HG02571 (cell line): ENCODE measurements around the gene ACCSL.

Source experiments
- ATAC-seq: cut with Tn5 transposase; IDR thresholded peaks from one replicate; pipeline ENCODE4 v1.9.1; 2021; ENCODE audit warnings: mild to moderate bottlenecking, moderate library complexity; ENCODE audit not compliant: unreplicated experiment

Gene ACCSL

DNA sequence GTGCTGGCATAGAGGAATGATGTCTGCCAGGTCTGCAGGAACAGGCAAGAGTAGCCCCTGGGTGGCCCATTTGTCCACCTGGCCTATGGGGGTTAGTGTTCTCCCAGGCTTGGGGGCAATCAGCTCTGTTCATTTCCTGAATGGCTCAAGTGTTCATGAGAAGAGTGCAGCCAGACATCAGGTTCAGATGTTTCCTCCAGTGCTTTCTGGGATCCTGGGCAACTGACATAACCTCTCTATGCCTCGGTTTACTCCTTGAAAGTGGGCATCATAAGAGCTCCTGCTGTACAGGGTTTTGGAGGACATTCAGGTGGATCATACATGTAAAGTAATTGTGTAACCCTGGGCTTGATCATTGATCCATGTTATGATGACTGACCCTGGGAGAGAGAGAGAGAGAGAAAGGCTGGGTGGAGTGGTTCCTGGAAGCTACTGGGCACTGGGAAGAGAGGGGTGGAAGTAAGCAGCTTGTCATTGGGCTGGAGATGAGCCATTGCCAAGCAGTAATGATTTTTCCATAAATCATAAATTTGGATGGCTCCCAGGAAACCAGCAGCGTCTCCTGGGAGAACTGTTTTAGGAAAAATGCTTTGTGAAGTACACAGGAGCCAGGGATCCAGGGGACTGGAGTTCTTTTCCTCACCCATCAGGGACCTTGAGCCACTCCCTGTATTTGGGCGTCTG lies 30.2 kb upstream of the ACCSL start:
- no peak for ATAC-seq

DNA sequence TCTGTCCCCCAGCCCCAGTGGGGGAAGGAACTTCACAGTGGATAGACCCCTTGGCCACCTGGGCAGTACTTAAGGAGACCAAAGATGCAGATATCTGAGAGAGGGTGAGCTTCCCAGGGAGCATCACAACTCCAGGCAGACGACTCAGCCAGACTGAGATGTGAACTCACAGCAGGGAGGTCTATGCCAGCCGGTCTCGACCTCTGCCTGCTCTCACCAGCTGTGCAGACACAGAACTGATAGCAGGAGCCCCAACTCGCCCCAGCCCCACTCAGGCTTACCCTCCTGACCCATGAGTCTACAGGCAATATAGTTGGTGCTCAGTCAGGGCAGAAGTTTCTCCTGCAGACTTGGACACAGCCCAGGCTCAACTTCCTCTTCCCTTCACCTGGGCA lies 29.7 kb upstream of the ACCSL start:
- ATAC-seq: no peak

DNA sequence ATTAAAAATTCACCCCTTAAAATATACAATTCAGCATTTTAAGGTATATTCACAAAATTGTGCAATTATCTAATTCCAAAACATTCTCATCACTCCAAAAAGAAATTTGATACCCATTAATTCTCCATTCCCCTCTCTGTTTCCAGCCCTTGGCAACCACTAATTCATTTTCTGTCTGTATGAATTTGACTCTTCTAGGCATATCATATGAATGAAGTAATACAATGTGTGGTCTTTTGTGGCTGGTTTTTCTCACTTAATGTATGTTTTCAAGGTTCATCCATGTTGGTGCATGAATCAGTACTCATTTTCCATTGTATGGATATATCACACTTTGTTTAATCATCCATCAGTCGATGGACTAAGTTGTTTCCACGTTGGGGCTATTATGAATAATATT lies 29.0 kb upstream of the ACCSL start:
- no peak for ATAC-seq

DNA sequence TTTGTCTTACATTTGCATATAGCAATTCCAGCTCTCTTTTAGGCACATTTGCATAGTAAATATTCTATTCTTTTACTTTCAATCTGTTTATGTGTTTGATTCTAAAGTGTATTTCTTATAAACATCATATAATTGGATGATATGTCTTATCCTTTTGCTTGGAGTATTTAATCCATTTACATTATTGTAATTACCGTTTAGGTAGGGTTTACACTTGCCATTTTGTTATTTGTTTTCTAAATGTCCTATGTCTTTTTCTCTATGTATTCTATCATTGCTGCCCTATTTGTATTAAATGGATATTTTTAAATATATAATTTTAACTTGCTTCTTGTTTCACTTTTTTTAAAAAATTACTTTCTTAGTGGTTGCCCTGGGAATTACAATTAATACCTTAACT lies 22.8 kb upstream of the ACCSL start:
- no peak for ATAC-seq

DNA sequence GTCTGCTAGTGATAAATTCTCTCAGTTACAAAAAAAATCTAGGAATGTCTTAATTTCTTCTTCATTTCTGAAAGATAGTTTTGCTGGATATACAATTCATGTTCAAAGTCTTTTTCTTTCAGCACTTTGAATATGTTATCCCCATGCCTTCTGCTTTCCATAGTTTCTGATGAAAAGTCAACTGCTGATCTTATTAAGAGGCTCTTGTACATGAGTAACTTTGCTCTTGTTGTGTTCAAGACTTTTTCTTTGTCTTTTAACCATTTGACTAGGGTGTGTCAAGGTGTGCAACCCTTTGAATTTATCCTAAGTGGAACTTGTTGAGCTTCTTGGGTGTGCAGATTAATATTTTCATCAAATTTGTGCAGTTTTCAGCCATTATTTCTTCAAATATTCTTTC lies 22.1 kb upstream of the ACCSL start:
- no peak for ATAC-seq

DNA sequence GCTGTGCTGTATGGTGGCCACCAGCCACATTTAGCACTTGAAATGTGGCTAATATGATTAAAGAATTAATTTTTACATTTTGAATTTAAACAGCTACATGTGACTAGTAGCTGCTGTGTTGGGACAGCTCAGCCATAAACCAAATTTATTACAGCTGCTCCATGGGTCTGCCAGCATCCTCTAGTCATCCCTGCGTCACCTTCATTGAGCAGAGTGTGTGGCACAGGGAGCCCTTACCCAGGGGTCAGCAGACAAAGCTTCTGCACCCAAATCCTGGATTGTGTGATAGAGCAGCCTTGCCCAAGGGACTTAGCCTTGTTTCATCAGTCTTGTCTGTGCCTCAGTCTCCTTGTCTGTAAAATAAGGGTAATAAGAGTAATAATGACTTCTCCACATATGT lies 19.4 kb upstream of the ACCSL start:
- ATAC-seq: no peak

DNA sequence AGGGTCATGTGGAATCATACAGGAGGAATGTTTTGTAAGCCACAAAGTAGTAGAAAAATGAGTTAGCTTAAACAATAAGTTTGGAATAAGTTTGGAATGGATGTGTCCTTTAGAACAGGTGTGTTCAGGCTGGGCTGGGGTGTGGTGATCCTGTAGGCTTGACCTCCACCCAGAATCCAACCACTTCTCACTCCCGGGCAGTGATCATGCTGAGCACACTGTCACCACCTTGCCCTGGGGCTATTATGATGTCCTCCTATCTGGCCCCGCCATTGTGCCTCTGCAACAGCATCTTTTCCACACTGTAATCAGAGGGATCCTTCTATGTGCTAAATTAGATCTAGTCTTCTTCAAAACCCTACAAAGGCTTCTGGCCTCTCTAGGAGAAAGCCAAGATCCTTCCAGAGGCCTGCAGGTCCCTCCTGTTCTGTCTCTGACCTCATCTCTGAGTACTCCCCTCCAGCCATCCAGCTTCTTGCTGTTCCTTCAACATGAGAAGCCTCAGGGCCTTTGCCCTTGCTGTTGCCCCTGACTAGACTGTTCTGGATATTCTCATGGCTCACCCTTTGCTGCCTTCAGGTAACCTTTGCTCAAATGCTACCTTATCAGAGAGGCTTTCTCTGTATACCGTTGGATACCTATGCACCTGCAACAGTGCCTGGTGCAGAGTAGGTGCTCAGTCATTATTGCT lies 18.8 kb upstream of the ACCSL start:
- ATAC-seq: no peak

DNA sequence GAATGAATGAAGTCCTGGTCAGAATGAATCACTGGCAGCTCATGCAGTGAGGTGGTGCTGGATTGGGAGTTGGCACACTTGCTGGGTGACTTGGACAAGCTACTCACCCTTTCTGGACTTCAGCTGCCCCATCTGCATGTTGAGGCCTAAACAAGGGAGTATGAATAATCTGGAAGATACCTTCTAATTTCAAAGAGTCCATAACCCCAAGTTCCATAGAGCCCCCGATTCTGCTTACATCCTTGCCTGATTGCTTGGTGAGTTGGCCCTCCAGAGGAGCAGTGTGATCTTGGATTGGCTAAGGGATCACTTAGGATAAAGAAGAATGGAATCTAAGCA lies 18.3 kb upstream of the ACCSL start:
- no peak for ATAC-seq

DNA sequence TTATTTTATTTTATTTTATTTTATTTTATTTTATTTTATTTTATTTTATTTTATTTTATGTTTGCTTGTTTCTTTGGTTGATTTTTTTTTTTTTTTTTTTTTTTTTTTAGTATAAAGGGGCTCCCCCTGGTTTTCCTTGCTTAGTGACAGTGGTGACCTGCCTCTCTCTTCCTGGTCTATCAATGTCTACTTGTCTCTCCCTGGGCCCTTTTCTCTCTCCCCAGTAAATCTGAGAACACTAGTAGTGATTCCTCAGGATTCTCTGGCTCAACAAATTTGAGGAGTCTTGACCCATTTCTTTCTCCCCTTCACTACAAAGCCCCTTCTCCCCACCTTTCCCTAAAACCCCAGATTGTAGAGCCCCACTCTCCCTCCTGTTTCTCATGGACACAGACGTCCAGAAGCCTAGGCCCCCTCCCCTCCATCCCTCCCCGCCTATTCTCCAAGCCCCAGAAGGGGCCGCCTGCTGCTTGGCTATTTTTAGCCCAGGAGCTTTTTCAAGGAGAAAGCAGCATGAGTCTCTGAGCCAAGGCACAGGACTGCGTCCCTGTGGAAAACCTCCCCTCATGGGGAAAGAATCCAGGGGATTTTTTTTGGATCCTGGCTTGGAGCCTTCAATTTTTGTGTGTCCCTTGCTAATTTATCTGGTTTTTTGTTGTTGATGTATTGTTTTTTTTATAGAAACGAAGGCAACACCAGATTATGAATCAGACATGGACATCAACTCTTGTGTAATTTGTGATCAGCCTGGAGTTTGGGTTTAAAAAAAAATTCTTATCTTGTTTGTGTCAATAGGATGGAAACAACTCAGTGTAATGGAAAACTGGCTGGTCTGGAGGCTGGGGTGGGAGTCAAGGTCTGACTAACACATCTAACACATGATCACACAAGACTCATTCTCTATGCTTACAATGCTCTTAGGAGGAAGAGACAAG lies 17.5 kb upstream of the ACCSL start:
- ATAC-seq: no peak

DNA sequence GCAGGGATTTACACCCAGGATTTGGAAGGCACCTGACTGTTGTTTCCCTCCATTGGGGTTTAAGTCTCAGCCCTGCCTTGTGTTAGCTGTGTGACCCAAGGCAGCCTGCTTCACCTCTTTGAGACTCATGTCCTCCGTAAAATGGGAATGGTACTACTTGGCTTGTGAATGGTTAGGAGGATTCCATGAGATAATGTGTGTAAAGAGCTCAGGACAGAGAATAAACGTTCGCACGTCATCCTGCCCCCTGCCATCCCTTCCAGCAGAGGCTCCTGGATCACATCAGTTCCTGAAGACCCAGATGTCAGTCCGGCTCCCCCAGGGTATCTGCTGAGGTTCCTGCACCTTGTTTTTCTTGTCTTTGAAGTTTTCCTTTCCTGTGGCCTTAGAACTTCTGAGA lies 16.8 kb upstream of the ACCSL start:
- ATAC-seq: no peak

DNA sequence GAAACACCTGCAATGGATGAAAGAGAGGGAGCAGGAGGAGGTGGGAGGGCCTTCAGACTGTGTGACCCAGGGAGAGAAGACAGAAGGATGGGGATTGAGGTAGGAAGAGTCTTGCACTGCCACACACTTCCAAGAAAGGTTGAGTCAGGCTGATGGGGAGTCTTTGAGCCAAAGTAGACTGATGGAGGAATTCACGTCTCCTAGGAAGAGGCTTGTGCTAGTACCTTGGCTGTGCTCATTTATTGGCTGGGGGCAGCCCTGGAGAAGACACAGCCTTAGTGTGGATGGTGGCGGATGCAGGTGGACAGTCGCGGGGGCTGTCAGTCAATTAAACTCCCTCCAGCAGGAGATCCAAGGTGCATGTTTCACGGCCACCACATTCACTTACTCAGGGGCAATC lies 16.2 kb upstream of the ACCSL start:
- no peak for ATAC-seq

DNA sequence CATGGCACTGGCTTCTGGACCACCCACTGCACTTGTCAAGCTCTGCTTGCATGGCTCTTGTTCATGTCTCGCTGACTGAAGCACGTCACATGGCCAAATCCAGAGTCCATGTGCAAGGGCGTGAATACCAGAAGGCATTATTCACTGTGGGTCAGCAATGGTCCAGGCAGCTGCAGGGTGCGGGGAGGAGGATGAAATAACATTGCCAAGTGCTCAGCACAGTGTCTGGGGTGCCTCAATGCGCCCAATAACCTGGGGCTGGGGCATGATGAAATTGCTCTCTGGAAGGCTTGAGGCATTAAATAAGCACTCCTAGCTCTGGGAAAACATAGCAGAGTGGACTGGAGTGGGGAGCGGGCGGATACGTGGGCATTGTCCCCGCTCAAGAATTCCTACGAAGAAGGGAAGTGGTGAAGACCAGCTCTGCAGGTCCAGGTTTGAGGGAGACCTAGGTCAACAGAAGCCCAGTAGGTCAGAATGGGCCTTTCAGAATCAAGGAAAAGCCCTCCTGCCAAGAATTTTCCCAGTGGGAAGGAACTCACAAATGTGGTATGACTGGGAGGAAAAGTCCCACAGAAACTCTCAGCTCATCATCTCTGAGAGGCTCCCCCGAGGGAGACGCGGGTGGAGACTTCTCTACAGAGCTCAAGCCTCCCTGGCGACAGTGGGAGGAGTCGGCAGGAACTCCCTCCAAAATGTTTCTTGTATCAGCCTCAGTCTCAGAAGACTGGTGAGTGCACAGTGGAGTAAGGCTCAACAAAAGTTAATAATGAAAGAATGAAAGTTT lies 15.3 kb upstream of the ACCSL start:
- no peak for ATAC-seq

DNA sequence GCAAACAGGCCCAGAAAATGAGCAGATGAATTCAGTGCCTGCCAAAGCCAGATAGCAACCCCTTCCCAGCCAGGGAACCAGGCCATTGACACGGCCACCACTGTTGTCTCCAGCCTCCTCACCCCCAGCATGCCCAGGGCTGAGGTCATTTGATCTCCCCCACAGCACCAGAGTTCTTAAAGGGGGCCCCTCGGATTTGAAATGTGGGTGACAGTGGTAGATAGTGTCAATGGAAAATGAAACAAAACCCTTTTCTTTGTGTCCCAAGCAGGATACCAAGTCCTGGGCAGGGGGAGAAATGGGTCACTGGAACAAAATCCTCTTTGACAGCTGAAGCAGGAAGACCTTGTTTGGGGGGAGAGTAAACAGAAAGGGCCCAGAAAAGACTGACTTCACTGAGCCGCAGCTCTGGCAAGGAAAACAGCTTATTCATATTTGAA lies 14.3 kb upstream of the ACCSL start:
- ATAC-seq: no peak

DNA sequence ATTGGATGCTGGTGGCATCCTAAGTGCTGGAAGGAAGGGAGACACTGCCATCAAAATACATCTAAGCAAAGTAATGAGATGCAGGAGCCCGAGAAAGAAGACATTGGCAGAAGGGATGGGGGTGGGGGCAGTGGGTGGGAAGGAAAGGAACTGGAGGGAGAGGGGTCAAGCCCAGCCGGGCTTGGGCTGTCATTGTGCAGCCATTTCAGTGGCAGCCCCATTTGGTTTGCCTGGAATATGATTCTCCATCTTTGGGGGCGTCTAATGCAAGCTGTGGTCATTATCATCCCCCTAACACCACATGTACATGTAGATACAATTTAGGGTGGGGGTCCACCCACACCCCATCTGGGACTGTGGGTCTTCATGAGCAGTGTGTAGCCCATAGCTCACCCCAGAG lies 13.9 kb upstream of the ACCSL start:
- no peak for ATAC-seq

DNA sequence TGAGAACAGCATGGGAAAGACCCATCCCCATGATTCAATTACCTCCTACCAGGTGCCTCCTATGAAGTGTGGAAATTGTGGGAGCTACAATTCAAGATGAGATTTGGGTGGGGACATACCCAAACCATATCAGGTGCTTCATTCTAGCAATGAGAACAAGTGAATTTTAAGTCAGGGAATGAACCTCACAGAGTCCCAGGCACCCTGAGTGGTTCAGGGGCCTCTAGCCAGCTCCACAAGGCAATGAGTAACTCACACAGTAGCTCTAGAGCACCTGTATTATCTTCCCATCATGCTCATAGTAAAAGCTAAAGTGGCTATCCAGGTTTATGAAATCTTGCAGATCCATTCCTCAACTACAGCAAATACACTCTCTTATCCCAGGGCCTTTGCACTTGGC lies 13.1 kb upstream of the ACCSL start:
- ATAC-seq: no peak

DNA sequence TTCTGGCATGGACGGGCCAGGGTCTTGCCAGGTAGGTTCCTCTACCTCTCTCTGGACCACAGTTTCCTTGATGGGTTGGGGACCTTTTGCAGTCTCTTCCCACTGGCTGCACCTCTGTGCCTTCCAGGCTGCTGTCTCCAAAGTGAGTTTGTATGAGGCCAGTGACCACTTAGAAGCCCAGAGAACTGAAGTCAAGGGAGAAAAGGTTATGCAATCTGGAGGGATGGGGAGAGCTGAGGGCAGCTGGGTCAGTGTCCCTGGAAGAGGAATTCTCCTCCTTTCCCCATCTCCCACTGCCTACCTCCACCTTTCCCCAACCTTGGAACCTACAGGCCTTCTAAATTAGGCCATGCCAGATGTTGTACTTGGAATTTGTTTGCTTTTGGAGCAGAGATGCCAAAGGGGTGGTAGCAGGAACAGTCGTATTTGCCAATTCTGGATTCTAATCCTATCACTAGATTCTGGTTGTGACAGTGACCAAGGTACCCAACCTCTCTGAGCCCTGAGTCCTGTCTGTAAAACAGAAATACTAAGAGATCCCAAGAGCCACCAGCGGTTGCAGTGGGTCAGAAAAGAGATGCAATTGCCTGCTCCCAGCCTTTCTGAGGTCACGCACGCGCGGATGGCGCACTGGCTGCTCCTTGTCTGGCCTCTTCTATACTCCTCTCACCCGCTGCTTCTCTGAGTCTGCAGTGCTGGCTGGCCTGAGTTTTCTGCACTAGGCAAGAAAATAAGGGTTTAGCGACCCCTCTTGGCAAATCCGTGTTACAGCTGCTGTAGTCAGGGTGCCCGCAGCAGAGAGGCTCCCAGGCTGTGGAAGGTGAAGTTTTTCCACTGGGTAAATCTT lies 10.7 kb upstream of the ACCSL start:
- ATAC-seq: no peak

DNA sequence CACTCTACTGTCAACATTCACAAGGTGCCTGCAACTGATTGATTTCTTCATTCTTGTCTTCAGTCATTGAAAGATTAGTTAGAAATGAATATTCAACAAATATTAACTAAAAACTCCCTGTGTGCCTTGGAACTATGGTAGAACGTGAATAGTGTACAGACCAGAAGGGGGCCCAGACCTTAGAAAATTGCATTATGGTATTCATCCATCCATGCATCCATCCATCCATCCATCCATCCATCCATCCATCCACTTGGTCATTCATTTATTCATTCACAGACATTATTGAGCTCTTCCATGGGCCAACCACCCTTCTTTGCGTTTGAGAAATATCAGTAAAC lies 10.2 kb upstream of the ACCSL start:
- no peak for ATAC-seq

DNA sequence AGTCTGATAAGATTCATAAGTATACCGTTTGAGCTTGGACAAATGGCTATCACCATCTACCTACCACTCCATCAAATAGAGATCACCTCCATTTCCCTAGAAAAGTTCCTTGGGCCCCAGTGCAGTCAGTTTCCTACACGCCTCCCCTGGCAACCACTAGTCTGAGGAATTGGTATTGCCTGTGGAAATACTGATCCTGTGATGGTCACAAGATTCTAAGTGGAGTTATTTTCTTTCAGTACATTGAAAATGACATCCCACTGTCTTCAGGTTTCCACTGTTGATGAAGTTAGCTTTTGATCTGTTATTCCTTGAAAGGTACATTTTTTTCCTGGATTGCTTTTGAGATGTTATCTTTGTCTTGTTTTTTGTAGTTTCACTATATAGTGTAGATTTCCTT lies 4.6 kb upstream of the ACCSL start:
- no peak for ATAC-seq

DNA sequence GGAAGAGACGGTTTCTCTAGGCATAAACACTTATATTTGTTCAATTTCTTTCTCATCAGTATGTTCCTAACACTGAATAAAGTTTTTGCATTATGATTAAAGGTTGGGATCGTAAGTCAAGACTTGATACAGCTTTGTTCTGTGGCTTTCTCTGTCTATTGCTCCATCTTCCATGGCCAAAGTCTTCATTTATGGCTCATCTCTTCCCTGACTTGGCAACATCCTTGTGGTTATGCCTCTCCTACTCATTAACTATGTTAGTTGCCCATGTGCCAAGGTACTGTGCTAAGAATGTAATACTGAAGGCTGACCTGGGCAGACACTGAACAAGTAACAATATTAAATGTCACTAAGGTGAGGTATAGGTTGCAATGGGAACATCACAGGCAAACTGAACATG lies 1.6 kb upstream of the ACCSL start:
- no peak for ATAC-seq

DNA sequence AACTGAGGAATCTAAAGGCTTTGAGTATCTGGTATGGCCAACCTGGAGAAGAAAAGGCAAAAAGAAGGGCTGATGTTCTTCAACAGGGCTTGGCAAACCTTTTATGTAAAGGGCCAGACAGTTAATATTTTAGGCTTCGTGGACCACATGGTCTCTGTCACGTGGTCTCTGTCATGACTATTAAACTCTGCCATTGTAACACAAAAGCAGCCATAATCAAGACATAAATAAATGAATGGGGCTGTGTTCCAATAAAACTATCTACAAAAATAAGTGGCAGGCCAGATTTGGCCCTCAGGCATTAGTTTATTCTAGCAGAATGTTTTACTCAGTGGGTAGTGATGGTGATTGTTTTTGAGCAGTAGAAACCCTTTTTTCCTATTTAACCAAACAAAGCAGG lies 483 bp upstream of the ACCSL start:
- ATAC-seq: no peak
